ENCODE data around the gene MGAT5. TPM values are rescaled to one million over a fixed set of nuclear protein-coding genes. Genes with fewer than 3 reads are reported as not detected.

The MGAT5 gene
- total RNA-seq, 1 experiment from 2014 or later, result 34.0 TPM

DNA sequence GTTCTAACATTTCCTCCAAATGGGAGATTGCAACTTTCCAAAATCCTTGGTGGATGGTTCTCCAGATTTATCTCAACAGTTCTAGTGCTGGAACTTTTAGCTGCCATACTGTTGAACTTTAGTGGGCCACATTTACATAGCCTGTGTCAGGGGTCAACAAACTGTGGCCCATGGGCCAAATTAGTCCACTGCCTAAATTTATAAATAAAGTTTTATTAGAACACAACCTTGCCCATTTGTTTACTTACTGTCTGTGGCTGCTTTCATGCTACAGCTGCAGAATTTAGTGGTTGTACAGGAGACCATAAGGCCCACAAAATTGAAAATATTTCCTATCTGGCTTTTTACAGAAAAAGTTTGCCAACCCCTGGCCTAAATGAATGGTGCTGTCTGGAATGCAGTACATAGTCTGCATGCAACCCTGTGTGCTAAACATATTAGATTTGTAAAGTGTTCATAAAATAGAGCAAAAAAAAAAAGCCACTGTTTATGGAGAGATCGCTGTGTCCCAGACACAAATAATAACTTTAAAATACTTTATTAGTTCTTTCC, 30.3 kb downstream of the MGAT5 start:
- intact Hi-C loops (cut with micrococcal nuclease), result no loop called here
- Histone ChIP-seq H3K9me3 (ENCODE audit: control insufficient read depth in 1 of 2, insufficient read depth in 1 of 2, low read depth in 1 of 2, low read length in 2 of 2) (no peaks in the 10 kb centered on the region), H4K20me1 (ENCODE audit: insufficient read depth) (no peaks in the 10 kb centered on the region), H3K9me2 (ENCODE audit: insufficient read depth) (no peaks in the 10 kb centered on the region), H3K4me3 (replicated peaks in 1 of 2; ENCODE audit: low read depth in 1 of 2, low read length in 2 of 2) (no peak overlapping the region), H3K4me1 (ENCODE audit: control insufficient read depth in 1 of 2, insufficient read depth in 2 of 2, low read length in 2 of 2) (no peaks in the 10 kb centered on the region), H3K9ac (ENCODE audit: low read length) (no peak overlapping the region), H3K79me2 (ENCODE audit: insufficient read depth, low read length) (no peaks in the 10 kb centered on the region), H3K4me2 (ENCODE audit: low read length) (no peak overlapping the region), H3K36me3 (ENCODE audit: control insufficient read depth in 1 of 2, insufficient read depth in 2 of 2, low read length in 2 of 2) (no peaks in the 10 kb centered on the region), H3K27me3 (ENCODE audit: insufficient read depth, low read length) (no peaks in the 10 kb centered on the region), H3K27ac (ENCODE audit: low read depth, low read length) (no peak overlapping the region), H2AFZ (ENCODE audit: low read depth, low read length, poor library complexity, severe bottlenecking) (no peak overlapping the region)
- no peak for ATAC-seq
- TF ChIP-seq, protein P1, sequence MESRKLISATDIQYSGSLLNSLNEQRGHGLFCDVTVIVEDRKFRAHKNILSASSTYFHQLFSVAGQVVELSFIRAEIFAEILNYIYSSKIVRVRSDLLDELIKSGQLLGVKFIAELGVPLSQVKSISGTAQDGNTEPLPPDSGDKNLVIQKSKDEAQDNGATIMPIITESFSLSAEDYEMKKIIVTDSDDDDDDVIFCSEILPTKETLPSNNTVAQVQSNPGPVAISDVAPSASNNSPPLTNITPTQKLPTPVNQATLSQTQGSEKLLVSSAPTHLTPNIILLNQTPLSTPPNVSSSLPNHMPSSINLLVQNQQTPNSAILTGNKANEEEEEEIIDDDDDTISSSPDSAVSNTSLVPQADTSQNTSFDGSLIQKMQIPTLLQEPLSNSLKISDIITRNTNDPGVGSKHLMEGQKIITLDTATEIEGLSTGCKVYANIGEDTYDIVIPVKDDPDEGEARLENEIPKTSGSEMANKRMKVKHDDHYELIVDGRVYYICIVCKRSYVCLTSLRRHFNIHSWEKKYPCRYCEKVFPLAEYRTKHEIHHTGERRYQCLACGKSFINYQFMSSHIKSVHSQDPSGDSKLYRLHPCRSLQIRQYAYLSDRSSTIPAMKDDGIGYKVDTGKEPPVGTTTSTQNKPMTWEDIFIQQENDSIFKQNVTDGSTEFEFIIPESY (IDR thresholded peaks at IDR 0.05; ENCODE audit: extremely low read depth, insufficient replicate concordance, low read length), result no peak
- TF ChIP-seq EZH2phosphoT487 (IDR thresholded peaks at IDR 0.05; ENCODE audit: borderline replicate concordance) (no peak), CEBPB (IDR thresholded peaks at IDR 0.05; ENCODE audit: low read depth) (no peak), POLR2AphosphoS5 (IDR thresholded peaks at IDR 0.05; ENCODE audit: low read depth, low read length) (no peak), ELF1 (IDR thresholded peaks at IDR 0.05; ENCODE audit: borderline replicate concordance, low read depth) (no peak), TCF7L2 (IDR thresholded peaks at IDR 0.05; ENCODE audit: borderline replicate concordance, extremely low read depth, insufficient read depth, insufficient read length) (no peak), RAD21 (IDR thresholded peaks at IDR 0.05; ENCODE audit: low read depth) (no peak), ZFX (IDR thresholded peaks at IDR 0.05) (no peak)
- TF ChIP-seq, protein P2, sequence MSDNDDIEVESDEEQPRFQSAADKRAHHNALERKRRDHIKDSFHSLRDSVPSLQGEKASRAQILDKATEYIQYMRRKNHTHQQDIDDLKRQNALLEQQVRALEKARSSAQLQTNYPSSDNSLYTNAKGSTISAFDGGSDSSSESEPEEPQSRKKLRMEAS (IDR thresholded peaks at IDR 0.05), result no peak
- DNase-seq (ENCODE audit: low read depth, low spot score), result no peak
- ChIA-PET POLR2A (no interaction called here), CTCF (no interaction called here), RAD21 (ENCODE audit: low non-redundant PET in 1 of 2, low total read pairs in 2 of 2, uncharacterized antibody in 2 of 2, unreplicated experiment in 2 of 2) (no interaction called here)
- BruUV-seq (replicated peaks), result no TSS peak

Data from HCT116 (cell line).